SK-N-SH treated with all-trans-retinoic acid at 6 μM for 48 hours (cell line): ENCODE measurements around the gene PGAM5.

Experiments
- ATAC-seq: fragments of 200-7000 bp; cut with Tn5 transposase; 3 replicates; pipeline ENCODE4 v1.9.1; 2020; ENCODE audit warnings: mild to moderate bottlenecking, moderate library complexity
- ARNTL ChIP-seq: fragments of 450-650 bp; formaldehyde crosslinking; IDR thresholded peaks from 2 replicates; pipeline ENCODE4 v1.5.0; 2020; ENCODE audit warnings: low read depth, mild to moderate bottlenecking, moderate library complexity, borderline replicate concordance
- CSDC2 ChIP-seq: fragments of 250-450 bp; sonication (Bioruptor Pico); IDR thresholded peaks from 2 replicates; pipeline ENCODE4 v1.5.0; 2020; ENCODE audit warnings: mild to moderate bottlenecking, moderate library complexity
- ESRRG ChIP-seq: fragments of 250-450 bp; sonication (Bioruptor Pico); IDR thresholded peaks from 2 replicates; pipeline ENCODE4 v1.6.1; 2021; ENCODE audit warnings: mild to moderate bottlenecking
- ISL1 ChIP-seq: fragments of 250-450 bp; sonication (Bioruptor Pico); IDR thresholded peaks from 2 replicates; pipeline ENCODE4 v2.1.2; 2022; ENCODE audit warnings: mild to moderate bottlenecking, moderate library complexity
- OSR1 ChIP-seq: fragments of 250-450 bp; sonication (Bioruptor Pico); IDR thresholded peaks from 2 replicates; pipeline ENCODE4 v1.8.0; 2022; ENCODE audit warnings: moderate library complexity, mild to moderate bottlenecking, inconsistent platforms
- RARB ChIP-seq: fragments of 250-450 bp; sonication (Bioruptor Pico); IDR thresholded peaks from 2 replicates; pipeline ENCODE4 v1.8.0; 2021; ENCODE audit warnings: mild to moderate bottlenecking, moderate library complexity
- TCF4 ChIP-seq: fragments of 250-450 bp; sonication (Bioruptor Pico); IDR thresholded peaks from 2 replicates; pipeline ENCODE4 v1.8.0; 2021; ENCODE audit warnings: mild to moderate bottlenecking, moderate library complexity, borderline replicate concordance
- ZC3H10 ChIP-seq: fragments of 250-450 bp; sonication (Bioruptor Pico); IDR thresholded peaks from 2 replicates; pipeline ENCODE4 v1.5.1; 2021; ENCODE audit warnings: mild to moderate bottlenecking, moderate library complexity
- ZFP3 ChIP-seq: fragments of 250-450 bp; sonication (Bioruptor Pico); IDR thresholded peaks from 2 replicates; pipeline ENCODE4 v1.5.0; 2020; ENCODE audit warnings: mild to moderate bottlenecking, moderate library complexity
- ZFP30 ChIP-seq: fragments of 450-650 bp; formaldehyde crosslinking; IDR thresholded peaks from 2 replicates; pipeline ENCODE4 v1.5.0; 2022; ENCODE audit warnings: mild to moderate bottlenecking, moderate library complexity
- ZNF565 ChIP-seq: fragments of 450-650 bp; formaldehyde crosslinking; conservative IDR thresholded peaks from 2 replicates; pipeline ENCODE4 v1.5.0; 2020; ENCODE audit warnings: low read depth, mild to moderate bottlenecking, moderate library complexity
- ZNF70 ChIP-seq: fragments of 450-650 bp; formaldehyde crosslinking; IDR thresholded peaks from 2 replicates; pipeline ENCODE4 v1.5.0; 2020; ENCODE audit warnings: mild to moderate bottlenecking, moderate library complexity
- ZNF8 ChIP-seq: fragments of 450-650 bp; formaldehyde crosslinking; IDR thresholded peaks from 2 replicates; pipeline ENCODE4 v1.5.0; 2020; ENCODE audit warnings: mild to moderate bottlenecking, moderate library complexity
- TF ChIP-seq, protein P1 (sequence below): fragments of 250-450 bp; sonication (Bioruptor Pico); IDR thresholded peaks from 2 replicates; pipeline ENCODE4 v1.8.0; 2020; ENCODE audit warnings: mild to moderate bottlenecking, moderate library complexity, borderline replicate concordance
- TF ChIP-seq, protein P2 (sequence below): fragments of 250-450 bp; sonication (Bioruptor Pico); IDR thresholded peaks from 2 replicates; pipeline ENCODE4 v1.5.0; 2020; ENCODE audit warnings: mild to moderate bottlenecking, moderate library complexity
- TF ChIP-seq, protein P3 (sequence below): fragments of 250-450 bp; sonication (Bioruptor Pico); IDR thresholded peaks from 2 replicates; pipeline ENCODE4 v1.5.1; 2021; ENCODE audit warnings: mild to moderate bottlenecking, moderate library complexity

Gene PGAM5

DNA sequence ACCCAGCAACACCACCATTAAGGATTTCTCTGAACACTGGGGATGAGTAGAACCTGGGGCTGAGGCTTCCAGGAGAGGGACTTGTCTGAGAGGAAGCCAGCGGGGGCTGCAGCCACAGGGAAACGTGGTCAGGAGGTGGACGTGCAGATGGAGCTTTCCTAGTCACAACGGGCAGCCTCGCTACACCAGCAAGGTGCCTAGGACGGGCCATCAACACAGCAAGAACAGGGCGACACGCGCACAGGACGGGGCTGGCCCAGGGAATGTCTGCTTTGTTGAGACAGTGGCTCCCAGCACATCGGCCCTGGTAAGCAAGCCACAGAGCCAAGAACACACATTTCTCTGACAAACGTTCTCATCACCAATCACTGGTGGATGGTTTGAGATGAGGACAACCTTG, 25.7 kb downstream of the PGAM5 start:
- no peak for ATAC-seq
- TF ChIP-seq, protein P1, sequence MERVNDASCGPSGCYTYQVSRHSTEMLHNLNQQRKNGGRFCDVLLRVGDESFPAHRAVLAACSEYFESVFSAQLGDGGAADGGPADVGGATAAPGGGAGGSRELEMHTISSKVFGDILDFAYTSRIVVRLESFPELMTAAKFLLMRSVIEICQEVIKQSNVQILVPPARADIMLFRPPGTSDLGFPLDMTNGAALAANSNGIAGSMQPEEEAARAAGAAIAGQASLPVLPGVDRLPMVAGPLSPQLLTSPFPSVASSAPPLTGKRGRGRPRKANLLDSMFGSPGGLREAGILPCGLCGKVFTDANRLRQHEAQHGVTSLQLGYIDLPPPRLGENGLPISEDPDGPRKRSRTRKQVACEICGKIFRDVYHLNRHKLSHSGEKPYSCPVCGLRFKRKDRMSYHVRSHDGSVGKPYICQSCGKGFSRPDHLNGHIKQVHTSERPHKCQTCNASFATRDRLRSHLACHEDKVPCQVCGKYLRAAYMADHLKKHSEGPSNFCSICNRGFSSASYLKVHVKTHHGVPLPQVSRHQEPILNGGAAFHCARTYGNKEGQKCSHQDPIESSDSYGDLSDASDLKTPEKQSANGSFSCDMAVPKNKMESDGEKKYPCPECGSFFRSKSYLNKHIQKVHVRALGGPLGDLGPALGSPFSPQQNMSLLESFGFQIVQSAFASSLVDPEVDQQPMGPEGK = no peak
- no peak for TF ChIP-seq ZFP3 (CRISPR knock-in tag)
- TF ChIP-seq RARB (CRISPR knock-in tag) = no peak
- no peak for TF ChIP-seq TCF4 (CRISPR knock-in tag)
- no peak for TF ChIP-seq ZNF565 (CRISPR knock-in tag)
- TF ChIP-seq ISL1 (CRISPR knock-in tag) = no peak
- TF ChIP-seq, protein P2, sequence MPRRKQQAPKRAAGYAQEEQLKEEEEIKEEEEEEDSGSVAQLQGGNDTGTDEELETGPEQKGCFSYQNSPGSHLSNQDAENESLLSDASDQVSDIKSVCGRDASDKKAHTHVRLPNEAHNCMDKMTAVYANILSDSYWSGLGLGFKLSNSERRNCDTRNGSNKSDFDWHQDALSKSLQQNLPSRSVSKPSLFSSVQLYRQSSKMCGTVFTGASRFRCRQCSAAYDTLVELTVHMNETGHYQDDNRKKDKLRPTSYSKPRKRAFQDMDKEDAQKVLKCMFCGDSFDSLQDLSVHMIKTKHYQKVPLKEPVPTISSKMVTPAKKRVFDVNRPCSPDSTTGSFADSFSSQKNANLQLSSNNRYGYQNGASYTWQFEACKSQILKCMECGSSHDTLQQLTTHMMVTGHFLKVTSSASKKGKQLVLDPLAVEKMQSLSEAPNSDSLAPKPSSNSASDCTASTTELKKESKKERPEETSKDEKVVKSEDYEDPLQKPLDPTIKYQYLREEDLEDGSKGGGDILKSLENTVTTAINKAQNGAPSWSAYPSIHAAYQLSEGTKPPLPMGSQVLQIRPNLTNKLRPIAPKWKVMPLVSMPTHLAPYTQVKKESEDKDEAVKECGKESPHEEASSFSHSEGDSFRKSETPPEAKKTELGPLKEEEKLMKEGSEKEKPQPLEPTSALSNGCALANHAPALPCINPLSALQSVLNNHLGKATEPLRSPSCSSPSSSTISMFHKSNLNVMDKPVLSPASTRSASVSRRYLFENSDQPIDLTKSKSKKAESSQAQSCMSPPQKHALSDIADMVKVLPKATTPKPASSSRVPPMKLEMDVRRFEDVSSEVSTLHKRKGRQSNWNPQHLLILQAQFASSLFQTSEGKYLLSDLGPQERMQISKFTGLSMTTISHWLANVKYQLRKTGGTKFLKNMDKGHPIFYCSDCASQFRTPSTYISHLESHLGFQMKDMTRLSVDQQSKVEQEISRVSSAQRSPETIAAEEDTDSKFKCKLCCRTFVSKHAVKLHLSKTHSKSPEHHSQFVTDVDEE (CRISPR knock-in tag) = no peak
- TF ChIP-seq, protein P3, sequence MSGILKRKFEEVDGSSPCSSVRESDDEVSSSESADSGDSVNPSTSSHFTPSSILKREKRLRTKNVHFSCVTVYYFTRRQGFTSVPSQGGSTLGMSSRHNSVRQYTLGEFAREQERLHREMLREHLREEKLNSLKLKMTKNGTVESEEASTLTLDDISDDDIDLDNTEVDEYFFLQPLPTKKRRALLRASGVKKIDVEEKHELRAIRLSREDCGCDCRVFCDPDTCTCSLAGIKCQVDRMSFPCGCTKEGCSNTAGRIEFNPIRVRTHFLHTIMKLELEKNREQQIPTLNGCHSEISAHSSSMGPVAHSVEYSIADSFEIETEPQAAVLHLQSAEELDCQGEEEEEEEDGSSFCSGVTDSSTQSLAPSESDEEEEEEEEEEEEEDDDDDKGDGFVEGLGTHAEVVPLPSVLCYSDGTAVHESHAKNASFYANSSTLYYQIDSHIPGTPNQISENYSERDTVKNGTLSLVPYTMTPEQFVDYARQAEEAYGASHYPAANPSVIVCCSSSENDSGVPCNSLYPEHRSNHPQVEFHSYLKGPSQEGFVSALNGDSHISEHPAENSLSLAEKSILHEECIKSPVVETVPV (CRISPR knock-in tag) = no peak
- no peak for TF ChIP-seq ZNF70
- TF ChIP-seq, all 23 proteins: peak for 0

DNA sequence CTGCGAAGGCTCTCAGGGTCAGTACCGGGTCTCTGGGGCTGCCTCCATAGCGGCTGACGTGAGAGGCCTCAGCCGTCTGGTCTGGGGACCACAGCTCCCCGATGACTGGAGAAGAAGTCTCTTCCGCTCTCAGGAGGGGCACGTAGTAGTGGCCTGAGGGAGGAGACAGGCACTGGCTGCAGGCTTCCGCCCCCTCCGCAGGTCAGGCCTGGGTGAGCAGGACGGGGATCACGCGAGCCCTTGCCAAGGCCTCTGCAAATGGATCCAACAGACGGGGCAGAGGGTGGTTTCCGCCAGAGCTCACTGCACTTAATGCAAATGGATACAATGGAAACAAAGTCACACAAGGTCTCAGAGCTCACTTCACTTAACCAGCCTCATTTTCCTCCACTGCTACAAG, 26.3 kb downstream of the PGAM5 start:
- no peak for TF ChIP-seq ARNTL
- no peak for TF ChIP-seq ZNF8
- no peak for TF ChIP-seq TCF4 (CRISPR knock-in tag)
- TF ChIP-seq, protein P3 (CRISPR knock-in tag) = no peak
- TF ChIP-seq RARB (CRISPR knock-in tag) = no peak
- TF ChIP-seq, protein P1 = no peak
- TF ChIP-seq, protein P2 (CRISPR knock-in tag) = no peak
- TF ChIP-seq ESRRG (CRISPR knock-in tag) = no peak
- TF ChIP-seq ZFP3 (CRISPR knock-in tag) = no peak
- no peak for TF ChIP-seq CSDC2 (CRISPR knock-in tag)
- TF ChIP-seq ZFP30 (CRISPR knock-in tag) = no peak
- no peak for TF ChIP-seq OSR1
- TF ChIP-seq, all 23 proteins: peak for 0
- ATAC-seq = no peak

GRCh38 chr12:132739600-132740312, 29.1 kb downstream of the PGAM5 start:
- no peak for ATAC-seq
- no peak for TF ChIP-seq ISL1 (CRISPR knock-in tag)
- no peak for TF ChIP-seq ZFP30 (CRISPR knock-in tag)
- no peak for TF ChIP-seq ESRRG (CRISPR knock-in tag)
- TF ChIP-seq ZC3H10 (CRISPR knock-in tag) = no peak
- TF ChIP-seq, protein P1 = no peak
- TF ChIP-seq ZFP3 (CRISPR knock-in tag) = no peak
- TF ChIP-seq OSR1 = no peak
- no peak for TF ChIP-seq ZNF8
- TF ChIP-seq, protein P2 (CRISPR knock-in tag) = no peak
